Omental fat pad (tissue), 4 donors: ENCODE results near the gene SCN3B. TPM values are rescaled to one million over a fixed set of nuclear protein-coding genes. Genes with fewer than 3 reads are reported as not detected.
"Not testable (repeated sequence)": the region's sequence is repeated elsewhere in the genome, so short reads cannot be mapped to it uniquely, and the experiment has no call there.

ENCODE experiments used
- ATAC-seq: fragments of 150-250 bp; one replicate; pipeline ENCODE4 v1.9.1; 2016; ENCODE audit warnings: mild to moderate bottlenecking, moderate library complexity; ENCODE audit not compliant: low FRiP score
- DNase-seq: peaks from one replicate; pipeline ENCODE4 v3.0.0-alpha.2; 2019; ENCODE audit warnings: low spot score
- CTCF ChIP-seq, 3 donors: fragments of 450-650 bp; IDR thresholded peaks; one replicate each; pipeline ENCODE4 v1.5.1; 2016 to 2017; ENCODE audit warnings: antibody characterized with exemption in 3 of 3, mild to moderate bottlenecking in 3 of 3, moderate library complexity in 2 of 3
- total RNA-seq, 4 donors: library from RNA; depleted of rRNA; stranded (reverse); fragments of >200 nt; gene quantifications; one replicate each; pipeline ENCODE4 v1.1.0, GENCODE V29; 2016

The SCN3B gene
- total RNA-seq, 4 donors from 2014 or later: 1.5 to 2.6 (median 1.8) TPM

- TF ChIP-seq CTCF (IDR thresholded peaks at IDR 0.05): no peak
- no peak for DNase-seq
- no peak for ATAC-seq
Observed at GRCh38 chr11:123665306-123665705, 10.9 kb upstream of the SCN3B start.

GRCh38 chr11:123659965-123660364 is 5.5 kb upstream of the SCN3B start:
- DNase-seq, ATAC-seq: not testable (repeated sequence)

- DNase-seq (no peak), ATAC-seq (no peak)
- TF ChIP-seq CTCF (IDR thresholded peaks at IDR 0.05): no peak
Observed at GRCh38 chr11:123659311-123659710, 4.9 kb upstream of the SCN3B start.

GRCh38 chr11:123653827-123654565 is 428 bp downstream of the SCN3B start:
- TF ChIP-seq CTCF (IDR thresholded peaks at IDR 0.05): no peak
- no peak for DNase-seq
- ATAC-seq: peak; percentile 84

GRCh38 chr11:123653483-123653826 is 969 bp downstream of the SCN3B start:
- no peak for ATAC-seq
- no peak for DNase-seq
- TF ChIP-seq CTCF (IDR thresholded peaks at IDR 0.05): no peak

GRCh38 chr11:123652599-123652998 is 1.8 kb downstream of the SCN3B start:
- ATAC-seq (no peak), DNase-seq (no peak)
- no peak for TF ChIP-seq CTCF (IDR thresholded peaks at IDR 0.05)

GRCh38 chr11:123650901-123651300 is 3.5 kb downstream of the SCN3B start:
- ATAC-seq: no peak
- DNase-seq: no peak
- TF ChIP-seq CTCF (IDR thresholded peaks at IDR 0.05): no peak
